Gastroesophageal sphincter (tissue), 3 donors: Measurements from ENCODE around the gene GMPR2.

Experiments
- POLR2A ChIP-seq, 2 donors: fragments of 450-650 bp; IDR thresholded peaks; one replicate each; pipeline ENCODE4 v1.6.1; 2017; ENCODE audit warnings: antibody characterized with exemption in 2 of 2, mild to moderate bottlenecking in 2 of 2, moderate library complexity in 1 of 2
- TF ChIP-seq, protein P1 (sequence below), 4 experiments: fragments of 200-600 bp in 2 of 4; fragments of 450-650 bp in 2 of 4; sonication (generic) in 1 of 4; IDR thresholded peaks; one replicate each; pipeline ENCODE4 v1.5.1; 2017 to 2019; ENCODE audit warnings: antibody characterized with exemption in 4 of 4, mild to moderate bottlenecking in 2 of 4, moderate library complexity in 2 of 4

DNA sequence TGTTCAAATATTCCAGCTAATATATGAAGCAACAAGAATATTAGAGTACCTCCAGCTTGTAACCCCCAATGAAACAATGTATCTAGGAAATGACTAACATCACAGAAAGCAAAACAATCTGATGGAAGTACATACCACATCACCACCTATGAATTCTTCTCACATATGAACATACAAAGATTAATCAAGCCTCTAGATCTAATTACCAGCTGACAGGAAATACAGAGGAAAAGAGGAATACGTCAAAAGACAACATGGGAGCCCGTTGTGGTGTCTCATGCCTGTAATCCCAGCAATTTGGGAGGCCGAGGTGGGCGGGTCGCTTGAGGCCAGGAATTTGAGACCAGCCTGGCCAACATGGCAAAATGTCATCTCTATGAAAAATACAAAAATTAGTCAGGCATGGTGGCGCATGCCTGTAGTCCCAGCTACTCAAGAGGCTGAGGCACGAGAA is 8.1 kb upstream of the GMPR2 start:
- TF ChIP-seq POLR2A (IDR thresholded peaks at IDR 0.05): no peak
- TF ChIP-seq, protein P1, sequence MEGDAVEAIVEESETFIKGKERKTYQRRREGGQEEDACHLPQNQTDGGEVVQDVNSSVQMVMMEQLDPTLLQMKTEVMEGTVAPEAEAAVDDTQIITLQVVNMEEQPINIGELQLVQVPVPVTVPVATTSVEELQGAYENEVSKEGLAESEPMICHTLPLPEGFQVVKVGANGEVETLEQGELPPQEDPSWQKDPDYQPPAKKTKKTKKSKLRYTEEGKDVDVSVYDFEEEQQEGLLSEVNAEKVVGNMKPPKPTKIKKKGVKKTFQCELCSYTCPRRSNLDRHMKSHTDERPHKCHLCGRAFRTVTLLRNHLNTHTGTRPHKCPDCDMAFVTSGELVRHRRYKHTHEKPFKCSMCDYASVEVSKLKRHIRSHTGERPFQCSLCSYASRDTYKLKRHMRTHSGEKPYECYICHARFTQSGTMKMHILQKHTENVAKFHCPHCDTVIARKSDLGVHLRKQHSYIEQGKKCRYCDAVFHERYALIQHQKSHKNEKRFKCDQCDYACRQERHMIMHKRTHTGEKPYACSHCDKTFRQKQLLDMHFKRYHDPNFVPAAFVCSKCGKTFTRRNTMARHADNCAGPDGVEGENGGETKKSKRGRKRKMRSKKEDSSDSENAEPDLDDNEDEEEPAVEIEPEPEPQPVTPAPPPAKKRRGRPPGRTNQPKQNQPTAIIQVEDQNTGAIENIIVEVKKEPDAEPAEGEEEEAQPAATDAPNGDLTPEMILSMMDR (IDR thresholded peaks at IDR 0.05): no peak
